Upper lobe of left lung (tissue), 6 donors: ENCODE results near the gene HPCAL1. TPM values are rescaled to one million over a fixed set of nuclear protein-coding genes. Genes with fewer than 3 reads are reported as not detected.

ENCODE experiments used
- ATAC-seq, 2 donors: fragments of 200-7000 bp; cut with Tn5 transposase; one replicate each; pipeline ENCODE4 v1.9.1; 2022; ENCODE audit warnings: mild to moderate bottlenecking in 2 of 2, moderate library complexity in 2 of 2; ENCODE audit not compliant: low FRiP score in 2 of 2
- DNase-seq, 2 donors: peaks; one replicate each; pipeline ENCODE4 v3.0.0-alpha.2; 2019 to 2020
- H3K27ac ChIP-seq, 4 donors: fragments of 200-600 bp; sonication (generic); one replicate each; pipeline ENCODE4 v1.5.1; 2016 to 2019
- H3K27me3 ChIP-seq, 4 donors: fragments of 200-600 bp; sonication (generic); one replicate each; pipeline ENCODE4 v1.5.1; 2017 to 2019
- H3K36me3 ChIP-seq, 4 donors: fragments of 200-600 bp; sonication (generic); one replicate each; pipeline ENCODE4 v1.5.1; 2016 to 2019
- H3K4me1 ChIP-seq, 4 donors: fragments of 200-600 bp; sonication (generic); one replicate each; pipeline ENCODE4 v1.5.1; 2018 to 2019
- H3K4me3 ChIP-seq, 4 donors: fragments of 200-600 bp; sonication (generic); one replicate each; pipeline ENCODE4 v1.5.1; 2017 to 2019; ENCODE audit warnings: mild to moderate bottlenecking in 2 of 4, moderate library complexity in 1 of 4
- H3K9me3 ChIP-seq, 4 donors: fragments of 200-600 bp; sonication (generic); one replicate each; pipeline ENCODE4 v1.5.1; 2018 to 2019
- CTCF ChIP-seq, 6 experiments: fragments of 450-650 bp in 4 of 6; fragments of 200-600 bp in 2 of 6; sonication (generic) in 2 of 6; IDR thresholded peaks; one replicate each; pipeline ENCODE4 v1.5.1; 2016 to 2019; ENCODE audit warnings: antibody characterized with exemption in 6 of 6
- EP300 ChIP-seq, 4 donors: sonication (generic); formaldehyde crosslinking; IDR thresholded peaks; one replicate each; pipeline ENCODE4 v1.5.1; 2017; ENCODE audit warnings: antibody characterized with exemption in 4 of 4, control low read depth in 2 of 4
- POLR2A ChIP-seq, 4 donors: fragments of 450-650 bp; IDR thresholded peaks; one replicate each; pipeline ENCODE4 v1.5.1; 2016 to 2017; ENCODE audit warnings: antibody characterized with exemption in 4 of 4, mild to moderate bottlenecking in 2 of 4
- POLR2AphosphoS5 ChIP-seq, 2 donors: sonication (generic); formaldehyde crosslinking; IDR thresholded peaks; one replicate each; pipeline ENCODE4 v1.5.1; 2017; ENCODE audit warnings: antibody characterized with exemption in 2 of 2
- WGBS, 2 donors: methylation state at CpG; one replicate each; pipeline ENCODE4 v1.1.5; 2017 to 2018; 5-methylcytosine and 5-hydroxymethylcytosine counted together
- total RNA-seq, 6 donors: library from RNA; depleted of rRNA in 4 of 6; stranded (reverse); fragments of >200 nt in 4 of 6; gene quantifications; one replicate each; pipeline versions ENCODE4 v1.1.0 to v1.2.1, GENCODE V29; 2016 to 2021
- donor health status: DM: no; HTN: no; CAD: no; lungs with moderate emphysema.
- donor health status: DM: no; HTN: yes; CAD: no; lungs with severe emphysema.

HPCAL1 gene
- total RNA-seq, 6 donors from 2014 or later: 131 to 481 (median 261) TPM

- no peaks in the 10 kb centered on the region for H3K9me3 ChIP-seq
- no peak for DNase-seq
- H3K4me3 ChIP-seq: no peak overlapping the region
- no peak overlapping the region for H3K27ac ChIP-seq
- H3K36me3 ChIP-seq: peaks cover 0 to 11% (median 0%) of the 10 kb centered on the region in 4 donors
- ATAC-seq: no peak
- WGBS, 2 donors: 85 to 89% methylated on average over 5 of the region's 5 CpGs
- no peaks in the 10 kb centered on the region for H3K27me3 ChIP-seq
- TF ChIP-seq POLR2A (IDR thresholded peaks at IDR 0.05) (no peak), CTCF (IDR thresholded peaks at IDR 0.05) (no peak), EP300 (IDR thresholded peaks at IDR 0.05) (no peak), POLR2AphosphoS5 (IDR thresholded peaks at IDR 0.05) (no peak)
- H3K4me1 ChIP-seq: peaks cover 32 to 58% (median 35%) of the 10 kb centered on the region in 4 donors
Observed at GRCh38 chr2:10352361-10352760, 49.7 kb downstream of the HPCAL1 start.

GRCh38 chr2:10352972-10353371, 50.3 kb downstream of the HPCAL1 start:
- no peak for TF ChIP-seq EP300 (IDR thresholded peaks at IDR 0.05)
- TF ChIP-seq CTCF (IDR thresholded peaks at IDR 0.05): no peak
- TF ChIP-seq POLR2AphosphoS5 (IDR thresholded peaks at IDR 0.05): no peak
- no peak for TF ChIP-seq POLR2A (IDR thresholded peaks at IDR 0.05)
- Histone ChIP-seq H3K4me3 (no peak overlapping the region), H3K36me3 (peaks cover 0 to 14% (median 0%) of the 10 kb centered on the region in 4 donors), H3K9me3 (no peaks in the 10 kb centered on the region), H3K27me3 (no peaks in the 10 kb centered on the region), H3K27ac (no peak overlapping the region), H3K4me1 (peaks cover 26 to 57% (median 29%) of the 10 kb centered on the region in 4 donors)
- ATAC-seq: no peak
- DNase-seq: no peak
- WGBS, 2 donors: 95 to 99% methylated on average over 7 of the region's 7 CpGs

GRCh38 chr2:10353931-10354330, 51.2 kb downstream of the HPCAL1 start:
- 93 to 94% methylated on average over 9 of the region's 9 CpGs for WGBS, 2 donors
- no peak for ATAC-seq

GRCh38 chr2:10354399-10354798, 51.7 kb downstream of the HPCAL1 start:
- TF ChIP-seq EP300 (IDR thresholded peaks at IDR 0.05) (no peak), POLR2AphosphoS5 (IDR thresholded peaks at IDR 0.05) (no peak), POLR2A (IDR thresholded peaks at IDR 0.05) (no peak), CTCF (IDR thresholded peaks at IDR 0.05) (no peak)
- WGBS, 2 donors: 92 to 93% methylated on average over 10 of the region's 10 CpGs
- H3K27ac ChIP-seq: no peak overlapping the region
- DNase-seq (no peak), ATAC-seq (no peak)
- H3K36me3 ChIP-seq: peaks cover 0 to 18% (median 8%) of the 10 kb centered on the region in 4 donors
- H3K4me3 ChIP-seq: no peak overlapping the region
- peaks cover 14 to 52% (median 17%) of the 10 kb centered on the region in 4 donors for H3K4me1 ChIP-seq
- H3K9me3 ChIP-seq: no peaks in the 10 kb centered on the region
- no peaks in the 10 kb centered on the region for H3K27me3 ChIP-seq

More at GRCh38 chr2:10353931-10354330, 51.2 kb downstream of the HPCAL1 start:
- no peaks in the 10 kb centered on the region for H3K27me3 ChIP-seq
- TF ChIP-seq POLR2A (IDR thresholded peaks at IDR 0.05) (no peak), CTCF (IDR thresholded peaks at IDR 0.05) (no peak)
- no peak for DNase-seq
- H3K36me3 ChIP-seq: peaks cover 0 to 17% (median 3%) of the 10 kb centered on the region in 4 donors
- H3K4me1 ChIP-seq: peaks cover 16 to 55% (median 20%) of the 10 kb centered on the region in 4 donors
- no peak overlapping the region for H3K4me3 ChIP-seq
- no peak overlapping the region for H3K27ac ChIP-seq
- no peaks in the 10 kb centered on the region for H3K9me3 ChIP-seq
